HG03565 (cell line): Measurements from ENCODE around the gene XRN2.

Source experiments
- ATAC-seq: cut with Tn5 transposase; IDR thresholded peaks from one replicate; pipeline ENCODE4 v1.9.1; 2021; ENCODE audit warnings: mild to moderate bottlenecking, moderate library complexity; ENCODE audit not compliant: unreplicated experiment

The XRN2 gene

GRCh38 chr20:21303061-21303871 is at the start of gene XRN2:
XRN2 (plus strand) TSS chr20:21303331; CDS start chr20:21303399, 68 bp downstream.
- ATAC-seq: peak; percentile 89

DNA sequence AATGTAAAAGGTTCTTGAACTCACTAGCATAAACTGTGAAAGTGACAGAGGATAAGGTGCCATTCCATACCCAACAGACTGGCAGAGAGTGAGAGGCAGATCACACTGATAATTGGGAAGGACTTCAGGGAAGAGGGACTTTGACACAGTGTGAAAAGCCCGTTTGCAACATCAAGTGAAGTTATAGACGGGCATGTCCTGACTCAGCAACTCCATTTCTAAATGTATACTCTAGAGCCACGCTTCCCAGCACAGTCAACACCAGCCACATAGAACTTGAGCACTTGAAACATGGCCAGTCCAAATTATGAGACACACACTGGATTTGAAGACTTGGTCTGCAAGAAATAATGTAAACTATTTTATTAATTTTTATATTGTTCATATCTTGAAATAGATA is 45.9 kb upstream of the XRN2 start:
- ATAC-seq: no peak

DNA sequence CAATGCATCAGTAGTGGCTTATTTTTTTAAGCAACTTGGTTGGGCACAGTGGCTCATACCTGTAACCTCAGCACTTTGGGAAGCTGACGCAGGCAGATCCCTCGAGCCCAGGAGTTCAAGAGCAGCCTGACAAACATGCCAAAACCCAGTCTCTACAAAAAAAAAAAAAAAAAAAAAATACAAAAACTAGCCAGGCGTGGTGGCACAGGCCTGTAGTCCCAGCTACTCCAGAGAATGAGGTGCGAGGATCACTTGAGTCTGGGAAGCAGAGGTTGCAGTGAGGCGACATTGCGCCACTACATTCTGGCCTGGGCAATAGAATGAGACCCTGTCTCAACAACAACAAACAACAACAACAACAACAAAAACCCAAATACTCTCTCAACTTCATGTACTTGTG is 44.7 kb upstream of the XRN2 start:
- ATAC-seq: no peak

- ATAC-seq: no peak
These were observed 43.8 kb upstream of the XRN2 start for GRCh38 chr20:21259346-21259745.

GRCh38 chr20:21262812-21263211 is 40.3 kb upstream of the XRN2 start:
- ATAC-seq: no peak

GRCh38 chr20:21265261-21266190 is 37.6 kb upstream of the XRN2 start:
- ATAC-seq: no peak

- no peak for ATAC-seq
These were observed 37.0 kb upstream of the XRN2 start for GRCh38 chr20:21266191-21266536.

DNA sequence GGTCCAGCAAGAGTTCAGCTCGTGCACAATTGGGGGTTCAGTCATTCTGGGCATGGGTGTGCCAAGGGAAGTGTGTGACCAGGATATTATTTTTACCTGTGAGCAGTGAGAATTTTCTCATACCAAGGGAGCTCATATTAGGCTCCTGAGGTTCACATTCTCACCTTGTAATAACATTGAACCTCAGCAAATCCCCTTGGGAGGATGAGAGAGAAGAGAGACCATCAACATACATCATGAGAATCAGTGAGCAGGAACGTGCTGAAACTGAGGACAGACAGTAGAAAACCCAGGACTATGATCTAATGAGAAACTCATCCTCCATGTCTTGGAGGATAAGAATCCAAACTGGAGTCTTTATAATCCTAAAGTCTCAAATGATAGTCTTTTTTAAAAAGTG is 33.4 kb upstream of the XRN2 start:
- ATAC-seq: no peak

DNA sequence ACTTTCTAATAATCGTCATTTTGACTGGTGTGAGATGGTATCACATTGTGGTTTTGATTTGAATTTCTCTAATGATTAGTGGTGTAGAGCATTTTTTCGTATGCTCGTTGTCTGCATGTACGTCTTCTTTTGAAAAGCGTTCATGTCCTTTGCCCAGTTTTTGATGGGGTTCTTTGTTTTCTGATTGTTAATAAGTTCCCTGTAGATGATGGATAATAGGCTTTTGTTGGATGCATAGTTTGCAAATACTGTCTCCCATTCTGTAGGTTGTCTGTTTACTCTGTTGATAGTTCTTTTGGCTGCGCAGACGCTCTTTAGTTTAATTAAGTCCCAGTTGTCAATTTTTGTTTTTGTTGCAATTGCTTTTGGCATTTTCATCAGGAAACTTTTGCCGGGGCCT is 32.3 kb upstream of the XRN2 start:
- no peak for ATAC-seq

GRCh38 chr20:21272279-21272678 is 30.9 kb upstream of the XRN2 start:
- peak; percentile 47 for ATAC-seq

DNA sequence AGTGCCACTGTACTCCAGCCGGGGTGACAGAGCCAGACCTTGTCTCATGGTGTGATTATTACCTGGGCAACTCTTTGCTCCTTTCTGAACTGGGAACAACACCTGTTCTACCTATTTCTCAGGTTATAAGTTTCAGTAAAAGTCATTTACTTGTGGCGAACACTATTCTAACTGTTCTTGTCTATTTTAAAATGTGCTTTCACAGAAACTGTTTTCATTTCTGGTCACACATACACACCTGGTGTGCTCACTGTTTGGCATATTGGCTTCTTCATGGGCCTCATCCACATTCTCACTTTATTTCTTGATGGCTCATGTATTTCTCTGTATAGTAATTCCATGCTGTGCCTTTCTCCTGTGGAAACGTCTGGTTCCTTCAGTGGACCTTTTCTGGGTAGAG is 30.5 kb upstream of the XRN2 start:
- peak; percentile 59 for ATAC-seq

GRCh38 chr20:21273755-21274386 is 29.3 kb upstream of the XRN2 start:
- ATAC-seq: no peak

DNA sequence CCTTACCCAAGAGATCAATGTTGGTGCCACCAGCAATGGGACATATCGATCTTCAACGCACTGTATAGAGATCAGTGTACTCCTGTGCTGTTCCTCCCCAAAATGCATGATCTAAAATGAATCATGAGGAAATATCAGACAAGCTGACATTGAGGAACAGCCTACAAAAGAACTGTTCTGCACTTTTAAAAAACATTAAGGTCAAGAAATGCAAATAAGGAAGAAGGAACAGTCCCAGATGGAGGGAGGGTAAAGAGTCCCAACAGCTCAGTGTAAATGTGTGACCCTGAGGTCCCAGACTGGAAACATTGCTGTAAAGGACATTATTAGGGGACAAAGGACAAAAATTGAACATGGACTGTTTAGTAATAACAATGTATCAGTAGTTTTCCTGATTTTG is 24.3 kb upstream of the XRN2 start:
- ATAC-seq: no peak

DNA sequence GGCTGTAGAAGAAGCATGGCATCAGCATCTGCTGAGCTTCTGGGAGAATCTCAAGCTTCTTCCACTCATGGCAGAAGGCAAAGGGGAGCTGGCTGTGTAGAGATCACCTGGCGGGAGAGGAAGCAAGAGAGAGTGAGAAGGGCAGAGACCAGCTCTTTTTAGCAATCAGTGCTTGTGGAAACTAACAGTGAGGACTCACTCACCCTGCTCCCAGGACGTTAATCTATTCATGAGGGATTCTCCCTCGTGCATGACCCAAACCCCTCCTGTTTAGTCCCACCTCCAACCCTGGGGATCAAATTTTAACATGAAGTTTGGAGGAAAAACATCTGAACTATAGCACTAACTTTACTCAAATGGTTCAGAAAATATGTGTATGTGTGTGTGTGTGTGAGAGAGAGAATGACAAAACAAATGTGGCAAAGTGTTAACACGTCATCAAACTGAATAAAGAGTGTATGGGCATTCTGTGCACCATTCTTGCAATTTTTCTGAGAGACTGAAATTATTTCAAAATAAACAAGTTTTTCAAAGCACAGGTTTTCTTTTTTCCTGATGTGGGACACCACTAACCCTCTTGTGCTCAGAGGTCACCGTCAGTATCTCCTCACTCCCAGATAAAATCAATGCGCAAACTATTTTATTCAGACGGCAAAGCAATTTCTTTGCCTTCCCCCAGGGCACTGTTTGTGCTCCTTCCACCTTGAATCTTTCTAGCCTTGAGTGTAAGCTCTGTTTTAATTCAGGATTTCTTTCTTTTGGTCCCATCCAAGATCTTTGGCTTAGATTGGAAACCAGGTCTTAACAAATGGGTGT is 23.2 kb upstream of the XRN2 start:
- no peak for ATAC-seq

GRCh38 chr20:21280522-21281016 is 22.6 kb upstream of the XRN2 start:
- peak; percentile 51 for ATAC-seq

- ATAC-seq: no peak
These were observed 16.4 kb upstream of the XRN2 start for GRCh38 chr20:21286775-21287174.

- ATAC-seq: no peak
These were observed 14.4 kb upstream of the XRN2 start for GRCh38 chr20:21288587-21289370.

GRCh38 chr20:21289651-21290050 is 13.5 kb upstream of the XRN2 start:
- no peak for ATAC-seq

- ATAC-seq: no peak
These were observed 12.1 kb upstream of the XRN2 start for GRCh38 chr20:21291026-21291425.

DNA sequence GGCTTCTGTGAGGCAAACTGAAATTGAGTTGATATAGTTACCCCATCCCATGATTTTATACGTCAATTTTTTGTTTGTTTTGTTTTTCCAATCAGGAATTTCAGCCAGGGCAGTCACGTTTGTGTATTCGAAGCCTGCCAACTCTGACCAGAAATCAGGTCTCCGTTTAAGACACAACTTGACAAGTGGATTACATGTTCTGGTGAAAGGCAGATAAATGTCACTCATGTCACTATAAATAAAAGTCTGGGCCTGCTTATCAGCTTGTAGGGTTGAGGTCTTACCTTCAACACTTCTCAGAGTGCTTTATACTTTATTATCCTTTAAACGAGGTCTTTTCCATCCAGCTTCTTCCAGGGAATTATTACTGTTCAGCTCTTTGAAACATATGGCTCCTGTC is 8.4 kb upstream of the XRN2 start:
- no peak for ATAC-seq
